GM21390 (cell line): ENCODE data around the gene FAM185A.
"Not testable (repeated sequence)": the region's sequence is repeated elsewhere in the genome, so short reads cannot be mapped to it uniquely, and the experiment has no call there.

Source experiments
- ATAC-seq: cut with Tn5 transposase; IDR thresholded peaks from one replicate; pipeline ENCODE4 v1.9.1; 2021; ENCODE audit not compliant: unreplicated experiment

The FAM185A gene

DNA sequence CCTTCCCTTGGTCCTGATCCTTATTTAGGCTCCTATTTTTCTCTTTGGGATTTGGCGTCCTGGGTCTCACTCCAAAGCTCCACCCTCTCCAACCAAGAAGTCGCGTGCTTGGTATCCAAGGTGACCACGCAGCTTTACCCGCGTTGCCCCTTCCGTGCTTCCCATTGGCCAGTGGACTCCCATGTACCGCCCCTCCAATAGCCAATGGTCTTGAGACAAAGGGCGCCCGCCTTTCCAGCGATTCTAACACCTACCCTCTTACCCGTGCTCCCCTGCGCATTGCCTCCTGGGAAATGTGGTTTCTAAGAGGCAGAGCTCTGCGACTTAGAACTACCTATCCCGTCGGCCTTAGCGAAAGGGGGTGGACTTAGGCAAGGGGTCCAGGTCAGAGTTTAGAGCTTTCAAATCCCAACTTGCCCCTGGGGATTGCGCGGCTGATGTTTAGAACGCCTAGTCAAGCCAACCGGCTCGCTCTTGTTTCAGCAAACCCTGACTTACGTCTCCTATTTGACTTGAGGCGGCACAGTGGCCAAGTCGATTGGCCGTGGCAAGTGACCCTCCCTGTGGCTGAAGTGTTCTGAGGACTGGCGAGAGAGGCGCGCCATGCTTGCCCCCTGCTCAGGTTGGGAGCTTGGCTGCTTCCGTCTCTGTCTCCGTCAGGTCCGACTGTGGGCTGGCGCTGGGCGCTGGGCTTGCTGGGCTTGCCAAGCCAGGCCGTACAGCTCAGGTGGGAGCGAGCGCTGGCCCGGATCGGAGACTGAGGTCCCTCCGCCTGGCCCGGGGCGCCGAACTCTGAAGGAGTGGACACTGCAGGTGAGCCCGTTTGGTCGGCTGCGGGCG lies at the start of gene FAM185A:
TSS of gene FAM185A (plus strand) at position 395 of the 840 bp plus-strand sequence. CDS start at position 604, 209 bp downstream.
- ATAC-seq: peak; percentile 98

- ATAC-seq: peak; percentile 76
These were observed 35.6 kb upstream of the FAM185A start for GRCh38 chr7:102713011-102713690.

- ATAC-seq: peak; percentile 69
These were observed 35.1 kb upstream of the FAM185A start for GRCh38 chr7:102713691-102714080.

DNA sequence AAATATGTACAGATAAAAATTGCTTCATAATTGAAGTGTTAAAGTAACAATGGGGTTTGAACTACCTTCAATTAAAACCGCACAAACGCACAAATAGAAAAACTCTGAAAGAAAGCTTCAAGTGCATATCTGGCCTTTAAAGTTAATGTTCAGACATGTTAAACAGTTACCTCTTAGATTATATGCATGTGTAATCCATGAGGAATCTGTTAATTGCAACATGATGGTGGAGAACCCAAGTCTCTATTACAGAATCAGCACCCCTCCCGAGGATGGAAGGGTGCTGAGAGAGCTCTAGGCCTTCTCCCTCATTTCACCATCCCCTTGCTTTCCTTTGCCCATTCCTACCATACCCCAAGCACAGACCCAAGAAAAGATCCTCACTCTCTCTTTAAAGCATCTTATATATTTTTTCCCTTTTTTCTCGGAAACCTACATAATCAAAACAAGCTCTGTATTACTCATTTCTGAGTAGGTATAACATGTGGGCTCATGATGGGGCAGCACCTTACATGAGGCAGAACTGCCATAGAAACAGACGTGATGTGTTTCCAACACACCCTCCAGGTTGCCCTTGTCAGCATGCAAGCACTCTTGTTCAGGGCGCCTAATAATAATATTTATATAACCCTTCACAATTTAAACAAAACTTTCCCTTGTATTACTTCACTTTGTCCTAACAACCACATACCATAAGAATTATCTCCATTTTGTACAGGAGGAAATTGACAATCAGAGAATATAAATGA lies 33.9 kb upstream of the FAM185A start:
- not testable (repeated sequence) for ATAC-seq

GRCh38 chr7:102715718-102716117 lies 33.1 kb upstream of the FAM185A start:
- peak; percentile 41 for ATAC-seq

GRCh38 chr7:102718491-102718890 lies 30.3 kb upstream of the FAM185A start:
- ATAC-seq: not testable (repeated sequence)

- ATAC-seq: not testable (repeated sequence)
These were observed 22.6 kb upstream of the FAM185A start for GRCh38 chr7:102726170-102726569.

DNA sequence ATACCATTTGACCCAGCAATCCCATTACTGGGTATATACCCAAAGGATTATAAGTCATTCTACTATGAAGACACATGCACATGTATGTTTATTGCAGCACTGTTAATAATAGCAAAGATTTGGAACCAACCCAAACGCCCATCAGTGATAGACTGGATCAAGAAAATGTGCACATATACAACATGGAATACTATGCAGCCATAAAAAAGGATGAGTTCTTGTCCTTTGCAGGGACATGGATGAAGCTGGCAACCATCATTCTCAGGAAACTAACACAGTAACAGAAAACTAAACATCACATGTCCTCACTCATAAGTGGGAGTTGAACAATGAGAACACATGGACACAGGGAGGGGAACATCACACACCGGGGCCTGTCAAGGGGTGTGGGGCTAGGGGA lies 19.1 kb upstream of the FAM185A start:
- not testable (repeated sequence) for ATAC-seq

DNA sequence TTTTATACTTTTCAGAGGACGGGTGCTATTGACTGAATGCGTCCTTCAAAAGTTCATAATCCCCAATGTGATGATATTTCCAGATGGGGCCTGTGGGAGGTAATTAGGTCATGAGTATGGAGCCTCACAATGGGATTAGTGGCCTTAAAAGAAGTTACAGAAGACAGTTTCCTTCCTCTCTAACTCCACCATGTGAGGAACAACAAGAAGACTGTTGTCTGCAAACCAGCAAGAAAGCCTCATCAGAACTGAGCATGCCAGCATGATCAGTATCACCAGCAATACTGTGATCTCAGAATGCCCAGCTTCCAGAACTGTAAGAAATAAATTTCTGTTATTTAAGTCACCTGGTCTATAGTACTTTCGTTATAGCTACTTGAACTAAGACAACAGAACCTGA lies 18.4 kb upstream of the FAM185A start:
- not testable (repeated sequence) for ATAC-seq

DNA sequence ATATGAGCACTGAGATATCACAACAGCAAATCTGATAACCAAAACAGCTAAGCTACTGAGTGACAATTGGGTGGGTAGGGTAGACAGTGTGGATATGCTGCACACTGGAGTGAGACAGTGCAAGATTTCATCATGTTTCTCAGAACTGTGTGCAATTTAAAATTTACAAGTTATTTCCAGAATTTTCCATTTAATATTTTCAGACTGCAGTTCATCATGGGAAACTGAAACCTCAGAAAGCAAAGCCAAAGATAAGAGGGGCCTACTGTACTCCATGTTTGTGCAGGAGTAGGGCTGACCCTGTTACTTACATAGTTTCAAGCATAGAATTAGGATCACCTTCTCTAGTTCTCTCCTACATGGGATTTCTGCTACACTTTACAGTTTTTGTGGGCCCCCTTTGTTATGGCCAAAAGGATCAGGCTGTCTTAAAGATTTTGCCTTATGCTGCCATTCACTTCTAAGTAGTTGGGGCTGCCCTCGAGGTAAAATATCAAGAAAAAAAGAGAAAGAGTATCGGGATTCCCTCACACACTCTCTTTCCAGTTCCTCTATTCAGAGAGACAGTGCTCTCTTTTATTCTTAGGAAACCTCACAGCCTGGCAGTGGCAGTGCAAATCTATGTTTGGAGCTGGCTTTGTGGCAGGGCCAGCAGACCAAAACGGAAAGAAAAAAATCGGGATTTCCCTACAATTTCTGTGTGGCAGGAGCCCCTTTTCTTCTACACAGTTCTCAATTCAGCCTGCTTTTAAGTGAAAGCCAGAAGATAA lies 6.6 kb upstream of the FAM185A start:
- not testable (repeated sequence) for ATAC-seq

DNA sequence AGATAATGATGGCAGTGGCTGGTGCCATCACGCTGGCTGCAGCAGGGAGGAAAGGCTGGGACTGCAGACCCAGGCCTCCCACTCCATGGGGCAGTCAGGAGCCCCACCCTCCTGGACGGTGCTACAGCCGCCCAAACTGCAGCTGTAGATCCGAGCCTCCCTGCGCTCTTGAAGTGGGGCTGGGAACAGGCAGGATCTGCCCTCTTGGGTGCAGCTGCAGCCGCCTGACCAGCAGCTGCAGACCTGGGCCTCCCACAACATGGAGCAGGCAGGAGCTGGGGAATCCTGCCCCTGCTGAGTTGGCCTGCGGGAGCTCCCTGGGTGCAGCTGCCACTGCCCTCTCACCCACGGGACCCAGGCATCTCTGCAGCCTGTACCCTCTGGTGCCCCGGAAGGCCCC lies 4.9 kb upstream of the FAM185A start:
- not testable (repeated sequence) for ATAC-seq

DNA sequence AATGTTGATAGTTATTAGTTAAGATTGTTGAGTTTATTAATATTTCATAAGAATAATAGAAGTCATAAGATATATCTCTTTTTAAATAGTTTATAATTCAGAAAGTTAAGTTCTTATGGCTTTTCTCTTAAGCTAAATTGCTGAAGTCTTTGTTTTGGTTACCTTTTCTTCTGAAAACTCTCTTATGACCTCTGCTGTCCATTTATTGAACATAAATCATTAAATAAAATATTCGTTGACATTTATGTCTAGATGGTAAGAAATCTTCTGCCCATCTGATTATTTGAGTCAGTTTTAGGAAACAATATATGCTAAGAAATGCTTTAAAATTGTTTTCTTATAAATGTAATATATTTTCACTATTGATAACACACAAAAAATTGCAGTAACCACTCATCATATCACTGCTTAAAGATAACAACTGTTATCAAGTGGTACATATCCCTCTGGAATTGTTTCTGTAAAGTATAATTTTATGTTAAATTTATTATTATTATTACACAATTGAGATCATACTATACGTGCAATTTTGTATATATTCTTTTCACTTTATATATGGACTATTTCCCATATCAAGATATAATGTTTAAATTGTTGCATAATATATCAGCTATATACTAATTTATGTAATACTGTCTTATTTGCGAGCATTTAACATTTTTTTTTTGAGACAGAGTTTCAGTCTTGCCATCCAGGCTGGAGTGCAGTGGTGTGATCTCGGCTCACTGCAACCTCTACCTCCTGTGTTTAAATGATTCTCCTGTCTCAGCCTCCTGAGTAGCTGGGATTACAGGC lies 3.1 kb upstream of the FAM185A start:
- not testable (repeated sequence) for ATAC-seq

DNA sequence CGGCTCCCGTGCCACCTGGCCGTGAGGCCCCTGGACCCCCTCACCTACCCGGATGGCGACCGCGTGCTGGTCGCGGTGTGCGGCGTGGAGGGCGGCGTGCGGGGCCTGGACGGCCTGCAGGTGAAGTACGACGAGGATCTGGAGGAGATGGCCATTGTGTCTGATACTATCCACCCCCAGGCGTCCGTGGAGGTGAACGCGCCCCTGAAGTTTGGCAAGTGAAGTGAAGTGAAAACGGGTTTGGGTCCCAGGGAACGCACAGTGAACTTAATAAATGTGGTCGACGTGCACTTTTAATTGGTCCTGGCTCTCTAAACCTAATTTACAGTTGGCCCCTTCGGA lies 617 bp downstream of the FAM185A start:
- ATAC-seq: not testable (repeated sequence)

DNA sequence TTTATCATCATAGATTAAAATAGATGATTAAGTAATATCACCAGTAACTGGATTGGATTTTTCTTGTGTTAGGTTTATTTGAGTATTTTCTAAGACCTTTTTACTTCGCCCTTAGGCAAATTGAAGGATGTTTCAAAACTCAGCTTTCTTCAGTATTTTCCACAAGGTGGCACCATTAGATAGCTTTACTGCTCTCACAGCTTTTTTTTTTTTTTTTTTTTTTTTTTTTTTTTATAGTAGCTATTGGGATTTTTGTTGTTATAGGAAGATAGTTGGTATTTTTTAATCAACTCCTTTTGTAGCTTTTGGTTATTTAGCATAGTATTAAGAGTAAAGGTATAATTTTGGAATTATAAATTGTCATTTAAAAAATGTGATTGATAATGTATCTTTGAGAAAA lies 9.4 kb downstream of the FAM185A start:
- not testable (repeated sequence) for ATAC-seq

DNA sequence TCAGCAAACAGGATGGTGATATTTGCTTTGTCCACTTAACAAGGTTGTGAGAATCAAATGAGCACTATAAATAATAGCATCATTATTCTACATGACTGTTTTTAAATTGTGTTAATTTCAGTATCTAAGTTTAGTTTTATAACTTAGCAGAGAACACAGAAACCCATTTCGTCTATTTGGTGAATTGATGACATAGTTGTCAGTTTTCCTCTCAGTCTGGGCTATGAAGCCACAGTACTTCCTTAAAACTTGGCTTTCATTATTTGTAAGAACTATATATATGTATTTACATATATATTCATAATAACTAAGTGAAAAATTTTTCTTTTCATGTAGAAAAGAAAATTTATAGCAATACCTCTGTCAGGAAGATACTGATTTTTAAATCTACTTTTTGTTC lies 11.1 kb downstream of the FAM185A start:
- peak; percentile 54 for ATAC-seq

DNA sequence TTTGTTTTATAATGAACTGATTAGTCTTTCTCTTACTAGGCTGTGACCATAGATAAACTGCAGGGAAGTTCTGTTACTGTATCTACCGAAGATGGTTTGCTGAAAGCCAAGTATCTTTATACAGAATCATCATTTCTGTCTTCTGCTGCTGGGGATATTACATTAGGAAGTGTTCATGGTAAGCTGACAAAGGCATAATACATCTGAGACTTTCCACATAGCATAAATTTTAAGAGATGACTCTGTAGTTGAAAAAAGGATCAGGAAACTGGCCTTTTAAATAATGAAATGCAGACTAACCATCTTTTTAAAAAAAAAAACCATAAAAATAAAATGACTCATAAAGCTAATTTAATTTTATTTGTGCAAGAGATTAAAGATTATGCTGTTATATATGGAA lies 12.4 kb downstream of the FAM185A start:
- not testable (repeated sequence) for ATAC-seq

DNA sequence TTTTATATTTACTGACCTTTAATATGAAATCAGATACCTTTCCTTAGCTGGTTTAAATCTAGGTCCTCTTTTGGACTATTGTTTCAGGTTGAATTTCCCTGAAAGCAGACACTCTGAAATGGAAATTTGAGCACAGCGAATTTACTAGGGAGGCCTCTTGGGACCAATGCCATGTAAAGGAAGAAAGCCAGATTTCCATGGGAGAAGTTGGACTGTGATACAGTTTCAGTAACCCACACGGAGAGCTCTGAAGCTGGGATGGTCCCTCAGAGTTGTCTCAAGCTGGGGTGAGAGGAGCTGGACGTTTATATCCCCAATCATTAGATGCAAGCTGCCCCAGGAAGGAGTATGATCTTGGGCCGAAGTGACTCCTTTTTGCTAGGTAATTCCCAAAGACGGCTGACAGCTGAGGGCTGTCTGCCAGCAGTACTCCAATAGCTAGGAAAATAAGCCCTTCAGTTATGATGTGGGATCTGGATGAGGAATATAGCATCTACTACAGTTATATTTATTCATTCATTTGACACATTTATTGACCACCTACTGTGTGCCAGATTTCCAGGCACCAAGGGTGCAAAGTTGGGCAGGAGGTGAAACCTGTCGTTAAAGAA lies 14.6 kb downstream of the FAM185A start:
- not testable (repeated sequence) for ATAC-seq

DNA sequence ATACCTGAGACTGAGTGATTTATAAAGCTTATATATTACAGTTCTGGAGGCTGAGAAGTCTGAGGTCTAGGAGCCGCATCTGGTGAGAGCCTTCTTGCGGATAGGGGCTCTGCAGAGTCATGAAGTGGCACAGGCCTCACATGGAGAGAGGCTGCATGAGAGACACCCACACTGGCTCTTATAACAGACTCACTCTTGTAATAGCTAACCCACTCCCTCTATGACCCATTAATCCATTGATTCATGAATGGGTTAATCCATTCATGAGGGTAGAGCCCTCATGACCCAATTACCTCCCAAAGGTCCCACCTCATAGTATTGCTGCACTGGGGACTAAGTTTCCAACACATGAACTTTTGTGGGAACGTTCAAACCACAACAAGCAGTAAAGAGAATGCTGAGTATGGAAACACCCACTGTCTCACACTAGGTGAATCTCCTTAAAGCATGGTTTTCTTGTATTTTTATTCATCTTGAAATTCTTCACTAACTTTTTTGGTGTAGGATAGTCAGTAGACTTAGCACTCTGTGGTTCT lies 20.9 kb downstream of the FAM185A start:
- ATAC-seq: not testable (repeated sequence)

DNA sequence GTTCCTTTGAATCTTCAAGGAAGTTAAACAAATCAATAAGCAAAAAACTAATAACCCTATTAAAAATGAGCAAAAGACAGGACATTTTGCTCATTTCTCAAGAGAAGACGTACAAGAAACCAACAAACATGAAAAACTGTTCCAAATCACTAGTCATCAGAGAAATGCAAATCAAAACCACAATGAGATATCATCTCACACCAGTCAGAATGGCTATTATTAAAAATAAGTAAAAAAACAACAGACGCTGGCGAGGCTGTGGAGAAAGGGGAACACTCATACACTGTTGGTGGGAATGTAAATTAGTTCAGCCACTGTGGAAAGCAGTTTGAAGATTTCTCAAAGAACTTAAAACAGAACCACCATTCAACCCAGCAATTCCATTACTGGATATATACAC lies 21.7 kb downstream of the FAM185A start:
- not testable (repeated sequence) for ATAC-seq
